ENCODE measurements around the gene NR1I3. TPM values are rescaled to one million over a fixed set of nuclear protein-coding genes. Genes with fewer than 3 reads are reported as not detected.
"Not testable (repeated sequence)": the region's sequence is repeated elsewhere in the genome, so short reads cannot be mapped to it uniquely, and the experiment has no call there.

Gene NR1I3
- total and polyA plus RNA-seq, 8 donors, result 0.48 to 1.5 (median 1.2) TPM; not detected in 2

DNA sequence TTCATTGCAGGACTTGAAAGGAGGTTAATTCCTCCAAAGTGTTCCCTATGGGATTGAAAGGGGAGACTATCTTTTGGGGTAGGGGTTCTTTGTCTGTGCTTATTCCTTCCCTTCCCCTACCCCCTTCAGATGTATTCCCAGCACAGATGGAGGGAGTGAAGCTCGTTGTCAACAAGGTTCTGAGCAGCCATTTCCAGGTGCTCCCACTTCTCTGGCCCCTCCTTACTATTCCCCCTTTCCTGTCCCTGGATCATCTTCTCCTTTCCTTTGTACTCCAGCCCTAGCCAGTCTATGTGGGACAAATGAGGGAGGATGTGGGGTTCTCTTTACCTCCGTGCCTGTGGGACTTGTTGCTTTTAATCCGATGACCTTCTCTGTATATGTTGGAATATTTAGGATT is 11.2 kb downstream of the NR1I3 start:
- intact Hi-C loops (cut with DNase I), result loop anchor here in 1 of 2 donors (10.0 kb wide), 1 partner anchor 158 kb away; no protein-coding TSS in a partner anchor
- no peak for TF ChIP-seq CTCF (IDR thresholded peaks at IDR 0.05)
- no peaks in the 10 kb centered on the region for H3K27me3 ChIP-seq
- peak overlapping the region; percentile 48 to 59 for H3K4me3 ChIP-seq
- H3K4me1 ChIP-seq, result peaks cover 11 to 37% of the 10 kb centered on the region in 2 donors
- H3K36me3 ChIP-seq, result peaks cover 0 to 29% of the 10 kb centered on the region in 2 donors
- ATAC-seq, result no peak
- no peak for DNase-seq
- no peaks in the 10 kb centered on the region for H3K9me3 ChIP-seq
- peak overlapping the region in 1 of 2 donors; percentile 59 for H3K27ac ChIP-seq

GRCh38 chr1:161226320-161226711 is 11.7 kb downstream of the NR1I3 start:
- H3K27ac ChIP-seq, result peak overlapping the region in 1 of 2 donors; percentile 76

DNA sequence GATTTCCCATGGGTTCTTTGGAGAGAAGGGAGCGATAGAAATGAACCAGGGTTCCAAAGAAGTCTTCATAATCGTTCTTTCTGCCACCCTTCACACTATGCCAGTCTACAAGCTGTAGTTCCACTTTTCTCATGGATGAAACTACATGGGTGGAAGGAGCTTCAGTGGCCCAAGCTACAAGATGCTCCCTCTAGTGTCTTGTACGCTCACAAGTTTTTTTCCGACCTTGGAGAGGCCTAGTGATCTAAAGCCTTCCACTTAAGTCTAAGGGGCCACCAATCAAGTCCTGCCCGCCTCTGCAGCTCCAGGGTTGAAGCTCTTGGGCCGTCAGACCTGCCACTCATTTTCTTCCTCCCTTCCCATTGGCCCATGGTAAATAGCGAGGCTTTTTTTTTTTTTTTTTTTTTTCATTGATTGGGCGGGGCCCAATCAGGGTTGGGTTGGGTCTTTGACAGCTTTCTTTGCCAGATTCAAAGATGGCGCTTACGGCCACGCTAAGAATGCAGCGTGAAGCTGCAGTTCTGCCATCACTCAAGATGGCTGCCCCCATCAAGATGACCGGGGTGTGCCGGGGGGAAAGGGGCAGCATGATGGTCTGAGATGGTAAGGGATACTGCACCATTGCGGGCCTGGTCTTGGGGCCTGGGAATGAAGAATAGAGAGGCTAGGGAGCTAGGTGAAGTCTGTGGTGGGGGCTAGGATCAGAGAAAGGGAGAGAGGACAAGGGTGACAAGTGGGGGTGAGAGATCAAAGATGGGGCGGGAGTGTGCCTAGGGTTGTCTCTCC is 12.3 kb downstream of the NR1I3 start, which contains the start of gene TOMM40L:
TOMM40L (plus strand) TSS at position 527 of the 786 bp plus-strand sequence. CDS start 430 bp downstream, outside the sequence.
- intact Hi-C loops (cut with DNase I), result loop anchor here in 1 of 2 donors (10.0 kb wide), 1 partner anchor 159 kb away; no protein-coding TSS in a partner anchor

More at GRCh38 chr1:161226320-161226711, 11.7 kb downstream of the NR1I3 start:
- no peaks in the 10 kb centered on the region for H3K9me3 ChIP-seq
- H3K27me3 ChIP-seq, result no peaks in the 10 kb centered on the region
- H3K36me3 ChIP-seq, result peaks cover 0 to 29% of the 10 kb centered on the region in 2 donors
- ATAC-seq (no peak), DNase-seq (no peak)
- no peak for TF ChIP-seq CTCF (IDR thresholded peaks at IDR 0.05)
- H3K4me1 ChIP-seq, result peaks cover 11 to 37% of the 10 kb centered on the region in 2 donors
- peak overlapping the region; percentile 48 to 59 for H3K4me3 ChIP-seq
- intact Hi-C loops (cut with DNase I), result loop anchor here in 1 of 2 donors (10.0 kb wide), 1 partner anchor 158 kb away; no protein-coding TSS in a partner anchor

GRCh38 chr1:161225178-161225533 is 12.8 kb downstream of the NR1I3 start:
- H3K36me3 ChIP-seq, result peaks cover 0 to 29% of the 10 kb centered on the region in 2 donors
- peaks cover 11 to 41% of the 10 kb centered on the region in 2 donors for H3K4me1 ChIP-seq
- peak overlapping the region in 1 of 2 donors; percentile 76 for H3K27ac ChIP-seq
- no peak for ATAC-seq
- no peak overlapping the region for H3K4me3 ChIP-seq
- TF ChIP-seq CTCF (IDR thresholded peaks at IDR 0.05), result no peak
- intact Hi-C loops (cut with DNase I), result loop anchor here in 1 of 2 donors (10.0 kb wide), 1 partner anchor 160 kb away; no protein-coding TSS in a partner anchor
- no peaks in the 10 kb centered on the region for H3K27me3 ChIP-seq
- H3K9me3 ChIP-seq, result no peaks in the 10 kb centered on the region
- DNase-seq, result no peak

More for the DNA sequence above, 12.3 kb downstream of the NR1I3 start, which contains the start of gene TOMM40L:
- ATAC-seq (peak; percentile 96), DNase-seq (peak; percentile 85 to 96 (median 94))
- TF ChIP-seq CTCF (IDR thresholded peaks at IDR 0.05), result peak; percentile 40 to 49
- Histone ChIP-seq H3K4me1 (peaks cover 11 to 41% of the 10 kb centered on the region in 2 donors), H3K4me3 (peak within 1 kb of the TSS; percentile 48 to 59), H3K9me3 (no peaks in the 10 kb centered on the region), H3K36me3 (peaks cover 0 to 29% of the 10 kb centered on the region in 2 donors), H3K27ac (peak within 1 kb of the TSS in 1 of 2 donors; percentile 76), H3K27me3 (no peaks in the 10 kb centered on the region)

DNA sequence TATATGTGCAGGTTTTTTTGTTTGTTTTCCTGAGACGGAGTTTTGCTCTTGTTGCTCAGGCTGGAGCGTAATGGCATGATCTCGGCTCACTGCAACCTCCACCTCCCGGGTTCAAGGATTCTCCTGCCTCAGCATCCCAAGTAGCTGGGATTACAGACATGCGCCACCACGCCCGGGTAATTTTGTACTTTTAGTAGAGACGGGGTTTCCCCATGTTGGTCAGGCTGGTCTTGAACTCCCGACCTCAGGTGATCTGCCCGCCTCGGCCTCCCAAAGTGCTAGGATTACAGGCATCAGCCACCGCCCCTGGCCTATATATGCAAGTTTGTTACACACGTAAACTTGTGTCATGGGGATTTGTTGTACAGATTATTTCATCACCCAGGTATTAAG is 13.3 kb downstream of the NR1I3 start:
- peaks cover 11 to 45% of the 10 kb centered on the region in 2 donors for H3K4me1 ChIP-seq
- peaks cover 0 to 29% of the 10 kb centered on the region in 2 donors for H3K36me3 ChIP-seq
- not testable (repeated sequence) for ATAC-seq, H3K4me3 ChIP-seq, H3K27me3 ChIP-seq, DNase-seq, H3K9me3 ChIP-seq
- intact Hi-C loops (cut with DNase I), result loop anchor here in 1 of 2 donors (10.0 kb wide), 1 partner anchor 160 kb away; no protein-coding TSS in a partner anchor
- H3K27ac ChIP-seq, result peak overlapping the region in 1 of 2 donors; percentile 76
